ENCODE measurements around the gene IRF1.
"Not testable (repeated sequence)": the region's sequence is repeated elsewhere in the genome, so short reads cannot be mapped to it uniquely, and the experiment has no call there.

IRF1 gene

DNA sequence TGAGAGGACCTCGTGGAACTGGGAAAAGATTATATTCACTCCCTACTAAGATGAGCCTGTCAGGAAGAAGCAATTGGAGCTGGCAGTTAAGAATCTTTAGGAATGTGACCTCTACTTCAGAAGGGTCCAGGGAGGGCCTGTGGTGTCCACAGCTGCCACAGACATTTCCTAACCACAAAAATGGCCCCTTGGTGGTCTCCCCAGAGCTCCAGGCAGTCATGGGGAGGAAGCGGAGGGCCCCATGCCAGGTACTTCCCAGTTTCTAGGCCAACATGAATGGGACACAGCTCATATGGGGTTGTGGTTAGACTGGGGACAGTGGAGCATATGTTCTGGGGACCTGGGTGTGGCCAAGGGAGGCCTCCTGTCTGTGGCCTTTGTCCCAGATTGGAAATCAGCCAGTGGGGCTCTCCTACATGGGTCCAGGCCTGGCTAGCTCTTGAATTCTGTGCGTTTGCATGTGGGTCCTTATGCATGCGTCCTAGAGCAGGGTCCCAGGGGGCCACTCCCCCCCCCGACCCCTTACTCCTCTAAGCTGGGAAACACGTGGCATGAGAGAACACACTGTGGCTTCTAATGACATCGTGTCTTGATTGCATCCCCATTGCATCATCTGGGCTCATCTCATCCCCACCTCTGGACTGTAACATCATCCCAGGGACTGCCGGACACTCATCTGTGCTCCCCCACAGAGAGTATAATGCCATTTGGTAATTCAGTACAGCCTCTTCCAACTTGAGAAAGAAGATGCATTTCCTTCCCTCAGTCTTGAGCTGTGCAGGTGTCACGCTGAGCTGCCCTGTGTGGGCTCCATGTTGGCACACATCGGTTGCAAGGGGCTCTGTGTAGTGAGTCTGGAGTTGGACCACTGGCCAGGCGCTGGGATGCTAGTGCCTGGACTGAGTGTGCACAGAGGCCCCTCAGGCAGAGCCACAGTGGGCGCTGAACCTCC, 31.3 kb downstream of the IRF1 start:
- no peak for DNase-seq

GRCh38 chr5:132458651-132459030, 31.9 kb downstream of the IRF1 start:
- DNase-seq: no peak

DNA sequence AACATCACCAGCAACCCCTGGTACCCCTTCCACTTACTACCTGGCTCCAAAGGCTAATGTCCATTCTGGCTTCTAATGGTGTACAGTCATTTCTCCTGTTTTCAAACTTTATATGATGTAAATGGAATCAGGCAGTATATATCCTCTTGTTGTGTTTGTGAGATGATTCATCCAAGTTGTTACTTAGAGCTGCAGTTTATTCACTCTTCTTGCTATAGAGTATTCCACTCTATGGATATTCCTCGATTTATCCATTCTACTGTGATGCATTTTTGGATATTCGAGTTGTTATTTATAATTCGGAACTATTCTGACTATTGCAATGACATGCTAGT, 32.4 kb downstream of the IRF1 start:
- no peak for DNase-seq

DNA sequence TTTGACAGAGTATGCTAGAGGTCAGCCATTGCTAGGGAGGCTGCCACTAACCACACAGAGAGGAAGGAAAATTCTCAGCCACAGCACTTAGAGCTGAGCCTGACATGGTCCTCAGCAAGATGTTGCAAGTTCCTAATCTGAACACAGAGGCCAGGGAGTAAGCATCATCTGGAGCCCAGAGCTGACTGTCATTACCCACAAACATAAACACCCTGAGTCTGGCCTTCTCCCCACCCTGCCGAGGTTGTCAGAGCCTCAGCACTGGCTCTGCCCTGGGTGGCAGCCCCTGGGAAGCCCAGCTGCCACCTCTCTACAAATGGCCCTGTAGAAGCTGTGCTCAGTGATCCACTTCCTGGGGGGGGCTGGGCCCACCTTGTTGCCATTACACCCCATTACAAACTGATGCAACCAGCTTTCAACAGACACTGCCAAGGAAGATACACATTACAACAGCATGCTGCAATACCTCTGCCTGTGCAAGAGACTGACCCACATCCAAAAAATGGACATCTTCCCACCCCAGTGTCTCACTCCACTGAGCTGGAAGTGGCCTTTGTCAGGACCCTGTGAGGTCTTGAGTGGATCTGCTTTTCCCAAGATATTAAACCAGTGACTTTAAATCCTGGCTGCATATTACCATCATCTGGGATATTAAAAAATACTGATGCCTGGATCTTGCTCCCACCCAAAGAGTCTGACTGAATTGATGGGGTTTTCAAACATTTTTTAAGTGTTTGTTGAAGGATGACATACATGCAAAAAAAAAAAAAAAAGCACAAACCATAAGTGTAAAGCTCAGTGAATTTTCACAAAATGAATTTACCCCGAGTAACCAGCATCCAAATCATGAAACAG, 33.0 kb downstream of the IRF1 start:
- DNase-seq: no peak

- no peak for DNase-seq
Observed at GRCh38 chr5:132456987-132457361, 33.6 kb downstream of the IRF1 start.

DNA sequence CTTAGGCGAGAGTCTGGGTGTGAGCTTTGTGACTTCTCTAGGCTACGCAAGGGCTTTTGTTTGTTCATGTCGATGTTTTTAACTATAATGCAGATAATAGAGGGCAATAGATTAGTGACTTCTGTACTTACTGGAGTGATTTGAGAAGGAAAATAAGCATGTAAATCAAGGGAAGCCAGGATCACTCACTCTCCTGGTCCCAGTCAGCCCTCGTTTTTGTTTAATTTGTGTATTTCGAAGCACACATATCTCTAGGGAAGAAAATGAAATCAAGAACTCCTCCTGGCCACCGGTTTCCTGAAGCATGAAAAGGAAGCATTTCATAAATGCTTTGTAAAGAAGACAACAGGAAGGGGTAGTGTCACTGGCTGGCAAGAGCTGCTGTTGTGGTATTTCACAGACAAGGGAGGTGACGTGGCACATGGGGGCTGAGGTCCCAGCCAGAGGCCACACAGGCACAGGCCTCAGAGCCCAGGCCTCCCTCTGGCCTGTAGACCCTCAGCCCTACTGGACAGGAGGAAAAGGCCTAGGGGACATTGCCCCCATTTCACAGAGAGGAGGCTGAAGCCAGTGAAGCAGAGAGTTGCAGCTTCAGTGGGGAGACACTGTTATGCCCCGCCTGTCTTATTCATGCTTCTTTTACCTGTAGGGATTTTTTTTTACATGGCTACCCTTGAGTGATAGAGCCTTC, 34.1 kb downstream of the IRF1 start:
- DNase-seq: no peak

GRCh38 chr5:132455614-132456115, 34.9 kb downstream of the IRF1 start:
- no peak for DNase-seq

DNA sequence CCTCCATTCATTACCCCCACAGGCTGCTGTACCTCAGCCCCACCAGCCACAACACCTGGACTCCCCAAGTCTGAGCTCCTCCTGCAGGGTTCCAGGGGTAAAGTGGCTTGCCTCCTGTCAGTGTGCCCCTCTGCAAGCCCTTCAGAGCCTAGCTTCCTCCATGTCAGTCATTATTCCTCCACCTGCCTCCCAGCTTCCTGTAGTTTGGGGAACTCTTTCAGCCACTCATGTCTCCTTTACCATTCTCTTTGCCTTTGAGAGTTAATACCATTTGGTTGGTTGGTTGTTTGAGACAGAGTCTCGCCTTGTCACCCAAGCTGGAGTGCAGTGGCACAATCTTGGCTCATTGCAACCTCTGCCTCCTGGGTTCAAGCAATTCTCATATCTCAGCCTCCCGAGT, 36.2 kb downstream of the IRF1 start:
- DNase-seq: no peak

- no peak for DNase-seq
Observed at GRCh38 chr5:132451387-132451786, 39.2 kb downstream of the IRF1 start.

DNA sequence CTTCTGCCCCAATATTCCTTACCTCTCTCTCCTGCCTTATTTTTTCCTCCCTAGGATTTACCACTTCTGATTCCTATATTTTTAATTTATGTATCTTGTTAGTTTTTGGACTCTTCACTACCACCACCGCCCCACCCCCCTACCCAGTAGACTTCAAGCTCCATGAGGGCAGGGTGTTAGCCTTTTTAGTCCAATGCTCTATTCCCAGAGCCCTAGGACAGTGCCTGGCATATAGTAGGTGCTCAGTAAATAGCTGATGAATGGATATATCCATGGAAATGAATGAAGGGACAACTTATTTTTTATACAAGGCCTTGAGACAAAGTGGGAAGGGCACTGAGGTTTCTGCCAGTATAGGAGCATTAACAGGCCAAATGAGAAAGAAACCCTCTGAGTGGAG, 41.5 kb downstream of the IRF1 start:
- DNase-seq: no peak

- no peak for DNase-seq
Observed at GRCh38 chr5:132447196-132447595, 43.4 kb downstream of the IRF1 start.

DNA sequence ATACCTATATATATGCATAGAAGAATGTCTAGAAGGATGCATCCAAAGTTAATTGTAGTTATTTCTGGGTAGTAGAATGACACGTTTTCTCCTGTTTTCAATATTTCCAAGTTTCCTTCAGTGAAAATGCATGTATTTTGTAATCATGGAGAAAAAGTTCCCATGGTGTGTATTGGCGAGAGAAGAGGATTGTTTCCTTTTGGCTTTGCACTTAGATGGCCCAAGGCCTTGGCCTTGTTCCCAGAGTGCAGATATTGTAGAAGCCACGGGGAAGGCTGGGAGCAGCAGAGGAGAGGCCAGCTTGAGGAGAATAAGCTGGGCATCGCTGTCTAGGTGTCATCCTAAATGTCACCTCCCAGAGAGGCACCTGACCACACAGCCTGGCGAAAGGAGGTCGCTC, 44.0 kb downstream of the IRF1 start:
- no peak for DNase-seq

DNA sequence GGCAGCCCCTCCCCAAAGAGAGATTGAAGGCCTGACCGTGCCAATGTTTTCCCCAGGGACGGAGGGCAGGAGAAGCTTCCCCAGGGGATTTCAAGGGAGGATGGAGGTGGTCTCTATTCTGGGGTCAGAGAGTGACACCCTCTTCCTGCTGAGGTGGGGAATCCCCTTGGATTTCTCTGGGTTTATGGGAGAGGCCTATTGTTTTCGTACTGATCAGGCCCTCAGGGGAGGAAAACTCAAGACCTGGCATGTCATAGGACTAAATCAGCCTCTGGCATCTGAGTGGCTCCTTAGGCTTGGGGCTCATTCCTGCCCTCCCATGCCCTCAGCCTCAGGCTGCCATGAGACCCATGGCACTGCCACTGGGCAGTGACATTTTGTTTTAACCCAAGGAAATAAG, 44.6 kb downstream of the IRF1 start:
- DNase-seq: no peak

- no peak for DNase-seq
Observed at GRCh38 chr5:132445640-132445923, 45.0 kb downstream of the IRF1 start.

- no peak for DNase-seq
Observed at GRCh38 chr5:132444841-132445639, 45.5 kb downstream of the IRF1 start.

DNA sequence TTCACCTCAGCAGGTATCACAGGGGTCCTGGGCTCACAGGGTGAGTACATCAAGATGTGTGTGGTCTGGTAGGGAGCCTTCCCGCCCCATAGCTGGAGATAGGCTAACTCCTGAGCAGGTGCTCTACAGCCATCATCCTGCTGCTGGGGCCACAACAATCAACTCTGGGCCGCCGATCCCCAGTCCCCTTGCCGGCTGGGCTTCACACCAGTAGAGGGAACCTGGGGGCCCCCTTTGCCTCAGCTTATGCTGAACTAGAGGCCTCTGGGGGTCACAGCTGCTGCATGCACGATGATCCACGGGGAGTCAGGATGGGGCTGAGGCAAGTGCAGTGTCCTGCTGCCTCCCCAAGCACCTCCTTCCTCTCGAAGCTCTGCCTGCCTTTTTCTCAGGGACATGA, 46.5 kb downstream of the IRF1 start:
- no peak for DNase-seq

DNA sequence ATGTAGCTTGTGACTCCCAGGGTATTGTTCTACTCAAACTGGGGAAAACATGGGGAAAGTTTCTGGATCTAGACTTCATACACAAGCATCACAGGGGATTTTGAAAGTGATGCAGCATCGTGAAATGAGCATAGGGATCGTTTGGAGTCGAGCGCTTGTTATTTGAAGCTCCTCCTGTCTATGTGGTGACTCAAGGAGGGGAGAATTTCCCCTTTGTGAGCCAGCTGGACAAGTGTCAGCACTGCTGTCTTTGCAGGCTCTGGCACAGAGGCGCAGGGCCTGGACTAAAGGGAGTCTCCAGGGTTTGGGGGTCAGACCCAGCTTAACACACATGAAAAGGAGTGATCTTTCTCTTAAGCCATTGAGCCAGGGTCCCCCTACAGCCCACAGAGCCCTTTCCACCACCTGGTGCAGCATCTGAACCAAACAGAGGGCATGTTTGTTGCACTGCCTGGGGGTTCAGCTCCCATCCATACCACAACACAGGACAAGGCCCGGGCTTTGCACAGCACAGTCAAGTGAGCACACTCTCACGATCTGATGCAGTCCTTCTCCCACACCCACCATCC, 51.0 kb downstream of the IRF1 start:
- DNase-seq: no peak

DNA sequence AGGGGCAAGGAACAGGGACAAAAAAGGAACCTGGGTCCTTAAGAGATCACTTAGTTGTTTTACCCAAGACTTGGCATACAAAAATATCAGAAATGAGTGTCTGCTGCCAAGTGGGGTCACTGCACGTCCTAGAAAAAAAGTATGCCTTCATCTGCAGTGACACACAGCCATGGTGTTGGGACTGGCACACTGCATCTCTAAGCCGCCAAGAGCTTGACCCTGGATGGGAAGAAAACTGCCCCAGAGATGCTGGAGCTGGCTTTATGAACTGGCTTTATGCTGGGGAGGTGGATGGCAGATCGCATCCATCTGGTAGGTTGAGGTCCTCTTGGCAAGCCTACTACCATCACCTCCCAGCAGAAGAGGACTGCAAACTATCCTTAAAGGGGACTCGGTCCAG, 51.7 kb downstream of the IRF1 start:
- DNase-seq: no peak

GRCh38 chr5:132438267-132438645, 52.3 kb downstream of the IRF1 start:
- not testable (repeated sequence) for DNase-seq

GRCh38 chr5:132437604-132438266, 52.8 kb downstream of the IRF1 start:
- DNase-seq: no peak

GRCh38 chr5:132436936-132437335, 53.6 kb downstream of the IRF1 start:
- DNase-seq: no peak

- no peak for DNase-seq
Observed at GRCh38 chr5:132435886-132436285, 54.7 kb downstream of the IRF1 start.

Data from NCI-H510A (cell line).